ENCODE measurements around the gene DAB2IP. TPM values are rescaled to one million over a fixed set of nuclear protein-coding genes. Genes with fewer than 3 reads are reported as not detected.

The DAB2IP gene
- total and polyA plus RNA-seq, 2 donors (not counting 1 experiment from before 2014, with no cell fraction given), result 14.6 to 16.5 TPM

DNA sequence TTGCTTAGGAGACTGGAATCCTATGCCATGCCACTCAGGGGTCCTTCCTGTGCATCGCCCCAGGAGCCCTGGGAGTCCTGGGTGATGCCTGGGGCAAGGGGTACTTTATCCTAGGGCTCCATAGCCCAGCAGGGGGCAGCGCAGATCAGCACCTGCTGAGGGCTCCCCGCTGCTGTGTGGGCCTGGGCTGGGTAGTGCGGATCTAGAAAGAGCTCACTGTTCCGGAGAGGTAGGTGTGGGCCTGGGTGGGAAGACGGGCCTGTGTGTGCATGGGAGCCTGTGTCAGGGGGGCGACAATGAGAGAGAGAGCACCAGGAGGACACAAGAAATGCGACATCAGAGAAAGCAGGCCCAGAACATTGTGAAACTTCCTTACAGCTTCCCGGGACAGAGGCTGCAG, 11.4 kb upstream of the DAB2IP start:
- H4K20me1 ChIP-seq (ENCODE audit: control insufficient read depth, extremely low read depth, insufficient read depth, low read length), result no peaks in the 10 kb centered on the region
- no peaks in the 10 kb centered on the region for H3K36me3 ChIP-seq (ENCODE audit: control insufficient read depth, insufficient read depth, low read length)
- peaks cover 12% of the 10 kb centered on the region for H3K4me1 ChIP-seq (ENCODE audit: control insufficient read depth, extremely low read depth, insufficient read depth, low read length)
- TF ChIP-seq CTCF (conservative IDR thresholded peaks at IDR 0.05 in 1 of 2, IDR thresholded peaks at IDR 0.05 in 1 of 2; ENCODE audit: low read depth in 1 of 2, low read length in 2 of 2), result peak; percentile 36 to 42
- TF ChIP-seq EZH2 (IDR thresholded peaks at IDR 0.05; ENCODE audit: low read length, missing control alignments), result no peak
- no peak overlapping the region for H3K9ac ChIP-seq (ENCODE audit: insufficient read depth, low read length)
- no peak overlapping the region for H3K4me2 ChIP-seq (ENCODE audit: extremely low read depth, insufficient read depth, low read length)
- H2AFZ ChIP-seq (ENCODE audit: low read length), result no peak overlapping the region
- DNase-seq (ENCODE audit: low read depth in 2 of 2), result peak in 1 of 2 donors; percentile 6
- H3K9me3 ChIP-seq (ENCODE audit: control insufficient read depth, insufficient read depth, low read depth, low read length), result no peaks in the 10 kb centered on the region
- H3K4me3 ChIP-seq (replicated peaks in 1 of 4; ENCODE audit: control extremely low read depth in 1 of 4, insufficient read depth in 1 of 4, low read depth in 3 of 4, low read length in 4 of 4), result no peak overlapping the region
- H3K27ac ChIP-seq (ENCODE audit: insufficient read depth, low read length), result no peak overlapping the region
- H3K79me2 ChIP-seq (ENCODE audit: control insufficient read depth, insufficient read depth, low read length), result no peaks in the 10 kb centered on the region
- H3K27me3 ChIP-seq (ENCODE audit: control insufficient read depth, insufficient read depth, low read length), result peaks cover 3% of the 10 kb centered on the region

DNA sequence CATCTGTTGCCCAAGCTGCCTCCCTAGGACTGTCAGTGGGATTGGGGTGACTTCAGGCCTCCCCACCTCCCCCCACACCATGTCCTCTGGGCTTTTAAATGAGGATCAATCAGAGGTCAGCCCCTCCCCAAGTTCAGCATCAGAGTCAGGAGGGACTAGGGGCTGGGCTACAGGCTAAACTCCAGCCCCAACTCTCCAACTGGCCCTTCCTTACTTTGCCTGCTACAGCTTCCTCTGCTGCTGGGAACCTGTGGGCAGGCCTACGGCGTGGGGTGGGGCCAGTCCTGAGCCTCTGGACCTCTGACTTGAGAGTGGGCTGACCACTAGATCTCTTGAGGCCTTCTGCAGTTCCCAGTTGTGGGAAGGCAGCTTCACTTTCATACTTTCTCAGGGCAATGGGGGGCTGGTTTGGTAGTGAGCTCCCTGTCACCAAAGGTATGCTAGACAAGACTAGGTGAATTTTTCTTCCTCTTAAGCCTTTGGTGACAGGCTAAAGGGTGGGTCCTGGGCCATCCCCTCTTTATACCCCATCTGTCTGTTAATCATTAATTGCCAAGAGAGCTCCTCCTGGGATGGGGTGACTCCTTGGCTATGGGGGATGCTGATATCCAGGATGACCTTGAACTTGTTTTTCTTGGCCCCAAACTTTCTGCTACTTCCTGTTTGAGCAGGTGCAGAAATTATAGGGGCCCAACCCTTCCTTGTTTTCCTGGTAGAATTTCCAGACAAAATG, 10.8 kb upstream of the DAB2IP start:
- Histone ChIP-seq H3K4me2 (ENCODE audit: extremely low read depth, insufficient read depth, low read length) (no peak overlapping the region), H3K27ac (ENCODE audit: insufficient read depth, low read length) (no peak overlapping the region), H3K4me1 (ENCODE audit: control insufficient read depth, extremely low read depth, insufficient read depth, low read length) (peaks cover 12% of the 10 kb centered on the region), H2AFZ (ENCODE audit: low read length) (no peak overlapping the region), H3K9ac (ENCODE audit: insufficient read depth, low read length) (no peak overlapping the region), H3K36me3 (ENCODE audit: control insufficient read depth, insufficient read depth, low read length) (no peaks in the 10 kb centered on the region), H3K79me2 (ENCODE audit: control insufficient read depth, insufficient read depth, low read length) (no peaks in the 10 kb centered on the region), H4K20me1 (ENCODE audit: control insufficient read depth, extremely low read depth, insufficient read depth, low read length) (no peaks in the 10 kb centered on the region), H3K4me3 (replicated peaks in 1 of 4; ENCODE audit: control extremely low read depth in 1 of 4, insufficient read depth in 1 of 4, low read depth in 3 of 4, low read length in 4 of 4) (no peak overlapping the region), H3K27me3 (ENCODE audit: control insufficient read depth, insufficient read depth, low read length) (peaks cover 3% of the 10 kb centered on the region), H3K9me3 (ENCODE audit: control insufficient read depth, insufficient read depth, low read depth, low read length) (no peaks in the 10 kb centered on the region)
- TF ChIP-seq CTCF (conservative IDR thresholded peaks at IDR 0.05 in 1 of 2, IDR thresholded peaks at IDR 0.05 in 1 of 2; ENCODE audit: low read depth in 1 of 2, low read length in 2 of 2) (no peak), EZH2 (IDR thresholded peaks at IDR 0.05; ENCODE audit: low read length, missing control alignments) (no peak)
- DNase-seq (ENCODE audit: low read depth in 2 of 2), result no peak

GRCh38 chr9:121641224-121641611, 10.2 kb upstream of the DAB2IP start:
- no peaks in the 10 kb centered on the region for H4K20me1 ChIP-seq (ENCODE audit: control insufficient read depth, extremely low read depth, insufficient read depth, low read length)
- no peak overlapping the region for H3K4me2 ChIP-seq (ENCODE audit: extremely low read depth, insufficient read depth, low read length)
- no peak overlapping the region for H3K4me3 ChIP-seq (replicated peaks in 1 of 4; ENCODE audit: control extremely low read depth in 1 of 4, insufficient read depth in 1 of 4, low read depth in 3 of 4, low read length in 4 of 4)
- no peak overlapping the region for H2AFZ ChIP-seq (ENCODE audit: low read length)
- H3K4me1 ChIP-seq (ENCODE audit: control insufficient read depth, extremely low read depth, insufficient read depth, low read length), result peaks cover 12% of the 10 kb centered on the region
- no peak overlapping the region for H3K9ac ChIP-seq (ENCODE audit: insufficient read depth, low read length)
- H3K27ac ChIP-seq (ENCODE audit: insufficient read depth, low read length), result no peak overlapping the region
- TF ChIP-seq CTCF (conservative IDR thresholded peaks at IDR 0.05 in 1 of 2, IDR thresholded peaks at IDR 0.05 in 1 of 2; ENCODE audit: low read depth in 1 of 2, low read length in 2 of 2) (no peak), EZH2 (IDR thresholded peaks at IDR 0.05; ENCODE audit: low read length, missing control alignments) (no peak)
- no peaks in the 10 kb centered on the region for H3K9me3 ChIP-seq (ENCODE audit: control insufficient read depth, insufficient read depth, low read depth, low read length)
- no peak for DNase-seq (ENCODE audit: low read depth in 2 of 2)
- no peaks in the 10 kb centered on the region for H3K36me3 ChIP-seq (ENCODE audit: control insufficient read depth, insufficient read depth, low read length)
- peaks cover 3% of the 10 kb centered on the region for H3K27me3 ChIP-seq (ENCODE audit: control insufficient read depth, insufficient read depth, low read length)
- no peaks in the 10 kb centered on the region for H3K79me2 ChIP-seq (ENCODE audit: control insufficient read depth, insufficient read depth, low read length)
